NCI-H82 treated with DMSO at 0.1 percent for 48 hours (cell line): Measurements from ENCODE around the gene IFTAP.
A peak's percentile ranks its signal among the peaks of the same experiment; 100 is the strongest.
"Not testable (repeated sequence)": the region's sequence is repeated elsewhere in the genome, so short reads cannot be mapped to it uniquely, and the experiment has no call there.

Source experiments
- DNase-seq: peaks from one replicate; lab custom pipeline; 2025; ENCODE audit not compliant: unreplicated experiment; lab: John Stamatoyannopoulos, UW

IFTAP gene

GRCh38 chr11:36594316-36594989 is at the start of gene IFTAP:
IFTAP (plus strand) TSS chr11:36594502; CDS start chr11:36610104, 15,602 bp downstream.
- peak; percentile 82 for DNase-seq

GRCh38 chr11:36550385-36551115 is 43.8 kb upstream of the IFTAP start:
- no peak for DNase-seq

GRCh38 chr11:36557390-36557789 is 36.9 kb upstream of the IFTAP start:
- not testable (repeated sequence) for DNase-seq

GRCh38 chr11:36557991-36558390 is 36.3 kb upstream of the IFTAP start:
- no peak for DNase-seq

GRCh38 chr11:36558571-36559413 is 35.5 kb upstream of the IFTAP start:
- no peak for DNase-seq

GRCh38 chr11:36564376-36565030 is 29.8 kb upstream of the IFTAP start:
- peak; percentile 52 for DNase-seq

- no peak for DNase-seq
Observed at GRCh38 chr11:36565031-36565610, 29.2 kb upstream of the IFTAP start.

GRCh38 chr11:36566407-36567053 is 27.8 kb upstream of the IFTAP start:
- DNase-seq, result no peak

GRCh38 chr11:36567694-36568093 is 26.6 kb upstream of the IFTAP start, which contains the start of gene RAG1:
RAG1 (plus strand) TSS chr11:36568007; CDS start chr11:36573305, 5,298 bp downstream.
- DNase-seq, result no peak

GRCh38 chr11:36569095-36569494 is 25.2 kb upstream of the IFTAP start:
- no peak for DNase-seq

- no peak for DNase-seq
Observed at GRCh38 chr11:36574486-36574885, 19.8 kb upstream of the IFTAP start.

- DNase-seq, result no peak
Observed at GRCh38 chr11:36577373-36577772, 16.9 kb upstream of the IFTAP start.

- DNase-seq, result peak; percentile 17
Observed at GRCh38 chr11:36577859-36578258, 16.4 kb upstream of the IFTAP start.

- peak; percentile 90 for DNase-seq
Observed at GRCh38 chr11:36578458-36578857, 15.8 kb upstream of the IFTAP start.

- no peak for DNase-seq
Observed at GRCh38 chr11:36581536-36581935, 12.8 kb upstream of the IFTAP start.

- no peak for DNase-seq
Observed at GRCh38 chr11:36583667-36584066, 10.6 kb upstream of the IFTAP start.

GRCh38 chr11:36586543-36586942 is 7.8 kb upstream of the IFTAP start:
- DNase-seq, result no peak

- no peak for DNase-seq
Observed at GRCh38 chr11:36588099-36588498, 6.2 kb upstream of the IFTAP start.

GRCh38 chr11:36590513-36590912 is 3.8 kb upstream of the IFTAP start:
- DNase-seq, result no peak

- no peak for DNase-seq
Observed at GRCh38 chr11:36591433-36591832, 2.9 kb upstream of the IFTAP start.
